CD14-positive monocyte (primary cell): ENCODE data around the gene KLLN. TPM values are rescaled to one million over a fixed set of nuclear protein-coding genes. Genes with fewer than 3 reads are reported as not detected.

Experiments used
- DNase-seq, 3 donors: peaks; one replicate each; pipeline ENCODE4 v3.0.0-alpha.2; 2011 to 2022
- H2AFZ ChIP-seq: 2 replicates; pipeline ENCODE4 v1.6.0; 2012; ENCODE audit warnings: mild to moderate bottlenecking, low read depth, low read length, inconsistent platforms; ENCODE audit not compliant: insufficient read depth, poor library complexity, severe bottlenecking
- H3K27ac ChIP-seq, 2 donors: 1 replicate in 1 of 2; 2 replicates in 1 of 2; pipeline ENCODE4 v1.5.1; 2012 to 2013; ENCODE audit warnings: low read length in 2 of 2, control low read depth in 1 of 2, inconsistent platforms in 1 of 2, low read depth in 1 of 2, mild to moderate bottlenecking in 1 of 2
- H3K27me3 ChIP-seq, 2 donors: one replicate each; pipeline versions ENCODE4 v1.6.0 to v1.6.1; 2011 to 2013; ENCODE audit warnings: low read length in 2 of 2; ENCODE audit not compliant: control insufficient read depth in 2 of 2, insufficient read depth in 2 of 2
- H3K36me3 ChIP-seq, 2 donors: replicated peaks in 1 of 2; 1 replicate in 1 of 2; 2 replicates in 1 of 2; pipeline versions ENCODE4 v1.5.1 to v1.6.1; 2012 to 2013; ENCODE audit warnings: low read length in 2 of 2, control low read depth in 1 of 2, inconsistent platforms in 1 of 2, mild to moderate bottlenecking in 1 of 2; ENCODE audit not compliant: insufficient read depth in 2 of 2, control insufficient read depth in 1 of 2
- H3K4me1 ChIP-seq, 2 donors: 1 replicate in 1 of 2; 2 replicates in 1 of 2; pipeline versions ENCODE4 v1.5.1 to v1.6.1; 2012 to 2013; ENCODE audit warnings: low read length in 2 of 2, control low read depth in 1 of 2, inconsistent platforms in 1 of 2, mild to moderate bottlenecking in 1 of 2, moderate library complexity in 1 of 2; ENCODE audit not compliant: insufficient read depth in 2 of 2, control insufficient read depth in 1 of 2
- H3K4me2 ChIP-seq: replicated peaks from 2 replicates; pipeline ENCODE3; 2012; ENCODE audit warnings: low read length, moderate library complexity, mild to moderate bottlenecking; ENCODE audit not compliant: poor library complexity, severe bottlenecking; ENCODE audit errors: extremely low read depth
- H3K4me3 ChIP-seq, 3 experiments: fragments of 200-600 bp in 1 of 3; sonication (generic) in 1 of 3; replicated peaks in 1 of 3; 1 replicate in 2 of 3; 2 replicates in 1 of 3; pipeline ENCODE4 v1.5.1; 2011 to 2013; ENCODE audit warnings: low read length in 3 of 3, mild to moderate bottlenecking in 3 of 3, control low read depth in 2 of 3, low read depth in 2 of 3, inconsistent platforms in 1 of 3, moderate library complexity in 1 of 3
- H3K79me2 ChIP-seq: 2 replicates; pipeline ENCODE4 v1.6.0; 2012; ENCODE audit warnings: mild to moderate bottlenecking, control low read depth, inconsistent platforms, low read length, moderate library complexity; ENCODE audit not compliant: insufficient read depth
- H3K9ac ChIP-seq: 2 replicates; pipeline ENCODE4 v1.6.0; 2017; ENCODE audit warnings: low read length, mild to moderate bottlenecking; ENCODE audit not compliant: insufficient read depth, poor library complexity, severe bottlenecking
- H3K9me3 ChIP-seq, 2 donors: replicated peaks in 1 of 2; 1 replicate in 1 of 2; 2 replicates in 1 of 2; pipeline versions ENCODE4 v1.5.1 to v1.6.1; 2012 to 2013; ENCODE audit warnings: low read length in 2 of 2, control low read depth in 1 of 2; ENCODE audit not compliant: control insufficient read depth in 1 of 2, insufficient read depth in 1 of 2
- H4K20me1 ChIP-seq: 2 replicates; pipeline ENCODE4 v1.6.0; 2012; ENCODE audit warnings: mild to moderate bottlenecking, low read length, control low read depth, moderate library complexity; ENCODE audit not compliant: insufficient read depth
- H3K27ac Mint-ChIP-seq, 7 donors: one replicate each; pipeline ENCODE4 v1.8.0; 2020; ENCODE audit warnings: mild to moderate bottlenecking in 7 of 7, mixed read lengths in 7 of 7, moderate library complexity in 6 of 7, inconsistent platforms in 2 of 7
- H3K27me3 Mint-ChIP-seq, 3 donors: one replicate each; pipeline ENCODE4 v1.8.0; 2021 to 2022; ENCODE audit warnings: low read depth in 3 of 3, mild to moderate bottlenecking in 3 of 3, mixed read lengths in 3 of 3, moderate library complexity in 3 of 3, inconsistent platforms in 1 of 3
- H3K36me3 Mint-ChIP-seq, 2 donors: one replicate each; pipeline ENCODE4 v1.8.0; 2020; ENCODE audit warnings: mixed read lengths in 2 of 2, inconsistent platforms in 1 of 2, mild to moderate bottlenecking in 1 of 2
- H3K4me1 Mint-ChIP-seq: one replicate; pipeline ENCODE4 v1.8.0; 2020; ENCODE audit warnings: mild to moderate bottlenecking, mixed read lengths
- H3K4me3 Mint-ChIP-seq, 2 donors: one replicate each; pipeline ENCODE4 v1.8.0; 2020; ENCODE audit warnings: mild to moderate bottlenecking in 2 of 2, mixed read lengths in 2 of 2, moderate library complexity in 1 of 2
- H3K9me3 Mint-ChIP-seq, 7 donors: one replicate each; pipeline ENCODE4 v1.8.0; 2020 to 2022; ENCODE audit warnings: mixed read lengths in 7 of 7, mild to moderate bottlenecking in 6 of 7, moderate library complexity in 6 of 7, inconsistent platforms in 2 of 7
- WGBS: methylation state at CpG from one replicate; pipeline ENCODE4 v1.1.5; 2013; ENCODE audit warnings: missing lambda C conversion rate; ENCODE audit not compliant: insufficient coverage; 5-methylcytosine and 5-hydroxymethylcytosine counted together
- intact Hi-C, 2 donors: fragments of 100-400 bp; cut with micrococcal nuclease; formaldehyde crosslinking; loops; one replicate each; pipeline versions ENCODE4 v1.15.0 to v1.15.1; 2023
- polyA plus RNA-seq, 3 donors: library from polyadenylated mRNA; depleted of rRNA in 1 of 3; unstranded in 2 of 3; stranded (reverse) in 1 of 3; fragments of 300-500 nt in 2 of 3; fragments of >200 nt in 1 of 3; fragmentation: Illumina TruSeq in 2 of 3; gene quantifications; 1 replicate in 2 of 3; 2 replicates in 1 of 3; pipeline ENCODE4 v1.2.3, GENCODE V29; 2012 to 2021
- TF ChIP-seq, protein P1 (sequence below): fragments of 200-600 bp; IDR thresholded peaks from one replicate; pipeline ENCODE4 v1.8.0; 2022; ENCODE audit warnings: antibody characterized with exemption, mild to moderate bottlenecking

KLLN gene
- polyA plus RNA-seq, 3 donors = 0.11 to 0.23 (median 0.12) TPM

DNA sequence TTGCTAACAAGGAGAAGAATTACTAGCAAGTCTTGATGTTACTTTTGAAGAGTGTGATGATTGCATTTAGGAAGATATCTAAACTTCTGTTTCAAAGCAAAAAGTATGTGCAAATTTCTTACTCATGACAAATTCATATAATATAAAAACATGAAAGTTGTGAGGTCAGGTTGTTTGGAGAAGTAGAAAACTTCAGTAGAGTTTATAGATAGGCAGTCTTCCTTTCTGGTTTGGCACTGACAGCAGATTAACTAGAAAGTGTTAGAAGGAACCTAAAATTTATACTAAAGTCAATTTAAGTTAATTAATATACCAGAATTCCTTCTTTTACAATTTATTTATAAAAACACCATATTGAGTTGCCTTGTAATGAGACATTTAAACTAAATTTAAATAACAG lies 17.0 kb upstream of the KLLN start:
- intact Hi-C loops = no loop called here
- peaks cover 0 to 12% of the 10 kb centered on the region in 2 donors for H3K4me1 ChIP-seq
- no peak for DNase-seq
- no peaks in the 10 kb centered on the region for H3K27me3 ChIP-seq
- H3K9ac ChIP-seq = no peak overlapping the region
- H4K20me1 ChIP-seq = peaks cover 100% of the 10 kb centered on the region
- no peak overlapping the region for H3K4me3 ChIP-seq
- H3K27ac ChIP-seq = no peak overlapping the region
- Mint-ChIP-seq H3K9me3 (peaks cover 0 to 6% (median 0%) of the 10 kb centered on the region in 7 donors), H3K27ac (peak overlapping the region in 1 of 7 donors; percentile 37), H3K4me3 (no peak overlapping the region), H3K4me1 (peaks cover 27% of the 10 kb centered on the region), H3K27me3 (no peaks in the 10 kb centered on the region), H3K36me3 (peaks cover 37 to 48% of the 10 kb centered on the region in 2 donors)
- peaks cover 96% of the 10 kb centered on the region for H3K79me2 ChIP-seq
- no peaks in the 10 kb centered on the region for H3K9me3 ChIP-seq
- TF ChIP-seq, protein P1, sequence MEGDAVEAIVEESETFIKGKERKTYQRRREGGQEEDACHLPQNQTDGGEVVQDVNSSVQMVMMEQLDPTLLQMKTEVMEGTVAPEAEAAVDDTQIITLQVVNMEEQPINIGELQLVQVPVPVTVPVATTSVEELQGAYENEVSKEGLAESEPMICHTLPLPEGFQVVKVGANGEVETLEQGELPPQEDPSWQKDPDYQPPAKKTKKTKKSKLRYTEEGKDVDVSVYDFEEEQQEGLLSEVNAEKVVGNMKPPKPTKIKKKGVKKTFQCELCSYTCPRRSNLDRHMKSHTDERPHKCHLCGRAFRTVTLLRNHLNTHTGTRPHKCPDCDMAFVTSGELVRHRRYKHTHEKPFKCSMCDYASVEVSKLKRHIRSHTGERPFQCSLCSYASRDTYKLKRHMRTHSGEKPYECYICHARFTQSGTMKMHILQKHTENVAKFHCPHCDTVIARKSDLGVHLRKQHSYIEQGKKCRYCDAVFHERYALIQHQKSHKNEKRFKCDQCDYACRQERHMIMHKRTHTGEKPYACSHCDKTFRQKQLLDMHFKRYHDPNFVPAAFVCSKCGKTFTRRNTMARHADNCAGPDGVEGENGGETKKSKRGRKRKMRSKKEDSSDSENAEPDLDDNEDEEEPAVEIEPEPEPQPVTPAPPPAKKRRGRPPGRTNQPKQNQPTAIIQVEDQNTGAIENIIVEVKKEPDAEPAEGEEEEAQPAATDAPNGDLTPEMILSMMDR = no peak
- H3K36me3 ChIP-seq = peaks cover 6 to 27% of the 10 kb centered on the region in 2 donors
- no peak overlapping the region for H2AFZ ChIP-seq
- H3K4me2 ChIP-seq = no peak overlapping the region

DNA sequence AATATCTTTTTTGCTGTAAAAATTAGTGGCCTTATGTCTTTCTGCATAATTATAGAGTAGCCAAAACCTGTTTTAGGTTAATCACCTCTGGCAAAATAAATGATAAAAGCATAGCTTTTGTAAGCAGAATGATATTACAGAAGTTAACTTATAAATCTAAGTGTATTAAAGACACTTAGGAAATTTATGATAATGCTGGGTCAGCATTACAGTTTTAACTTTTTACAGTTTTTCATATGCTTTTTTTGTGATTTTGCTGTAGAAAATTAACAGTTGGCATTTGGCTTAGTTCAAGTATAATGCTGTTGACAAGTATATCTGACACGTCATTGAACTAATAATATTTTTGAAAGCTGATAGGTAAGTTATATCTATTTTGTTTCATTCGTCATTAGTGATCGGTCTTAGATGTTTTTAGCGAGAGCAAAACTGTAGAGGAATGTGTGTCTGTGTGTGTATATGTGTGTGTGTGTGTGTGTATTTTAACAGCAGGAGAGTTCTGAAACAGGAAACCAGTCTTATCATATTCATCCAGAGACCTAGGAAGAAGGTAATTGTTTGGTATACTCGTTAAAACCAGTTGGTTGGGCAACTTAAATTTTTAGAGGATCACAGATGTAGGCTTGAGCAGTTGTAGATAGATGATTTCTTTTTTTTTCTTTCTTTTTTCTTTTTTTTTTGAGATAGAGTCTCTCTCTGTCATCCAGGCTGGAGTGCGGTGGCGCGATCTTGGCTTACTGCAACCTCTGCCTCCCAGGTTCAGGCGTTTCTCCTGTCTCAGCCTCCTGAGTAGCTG lies 15.5 kb upstream of the KLLN start:
- Mint-ChIP-seq H3K27ac (peak overlapping the region in 6 of 7 donors; percentile 11 to 83 (median 66)), H3K4me1 (peaks cover 38% of the 10 kb centered on the region), H3K9me3 (peaks cover 0 to 6% (median 0%) of the 10 kb centered on the region in 7 donors), H3K36me3 (peaks cover 37 to 48% of the 10 kb centered on the region in 2 donors), H3K4me3 (no peak overlapping the region), H3K27me3 (no peaks in the 10 kb centered on the region)
- H4K20me1 ChIP-seq = peaks cover 100% of the 10 kb centered on the region
- H3K36me3 ChIP-seq = peaks cover 6 to 27% of the 10 kb centered on the region in 2 donors
- no peak for DNase-seq
- H3K79me2 ChIP-seq = peaks cover 96% of the 10 kb centered on the region
- no peak overlapping the region for H3K4me2 ChIP-seq
- H2AFZ ChIP-seq = no peak overlapping the region
- 30% methylated on average over 4 of the region's 9 CpGs for WGBS
- peaks cover 4 to 27% of the 10 kb centered on the region in 2 donors for H3K4me1 ChIP-seq
- intact Hi-C loops = no loop called here
- no peaks in the 10 kb centered on the region for H3K9me3 ChIP-seq
- TF ChIP-seq, protein P1 = no peak
- no peaks in the 10 kb centered on the region for H3K27me3 ChIP-seq
- no peak overlapping the region for H3K4me3 ChIP-seq
- H3K9ac ChIP-seq = no peak overlapping the region
- H3K27ac ChIP-seq = no peak overlapping the region
